Astrocyte (in vitro differentiated cells and primary cell): Measurements from ENCODE around the gene HFE. TPM values are rescaled to one million over a fixed set of nuclear protein-coding genes. Genes with fewer than 3 reads are reported as not detected.
A peak's percentile ranks its signal among the peaks of the same experiment; 100 is the strongest.

Experiments
- DNase-seq: peaks from one replicate; pipeline ENCODE4 v3.0.0-alpha.2; 2010; ENCODE audit warnings: low read depth
- FAIRE-seq: peaks from 2 replicates; lab custom pipeline; 2011; peaks lifted over from hg19 to GRCh38; lab: Jason Lieb, UNC
- H2AFZ ChIP-seq: 2 replicates; pipeline ENCODE4 v1.6.0; 2012; ENCODE audit warnings: low read depth, low read length, inconsistent platforms
- H3K27ac ChIP-seq: 2 replicates; pipeline ENCODE4 v1.5.1; 2011; ENCODE audit warnings: low read depth, low read length, inconsistent platforms
- H3K27me3 ChIP-seq: 2 replicates; pipeline ENCODE4 v1.6.0; 2011; ENCODE audit warnings: low read length, inconsistent platforms; ENCODE audit not compliant: insufficient read depth
- H3K36me3 ChIP-seq: 2 replicates; pipeline ENCODE4 v1.5.1; 2011; ENCODE audit warnings: low read length, inconsistent platforms; ENCODE audit not compliant: insufficient read depth
- H3K4me1 ChIP-seq: 2 replicates; pipeline ENCODE4 v1.5.1; 2011; ENCODE audit warnings: low read length, inconsistent platforms; ENCODE audit not compliant: insufficient read depth
- H3K4me2 ChIP-seq: 2 replicates; pipeline ENCODE4 v1.6.0; 2012; ENCODE audit warnings: low read length, inconsistent platforms
- H3K4me3 ChIP-seq: 2 replicates; pipeline ENCODE4 v1.5.1; 2011; ENCODE audit warnings: low read depth, mild to moderate bottlenecking, low read length, inconsistent platforms; ENCODE audit not compliant: insufficient read depth
- H3K79me2 ChIP-seq: 2 replicates; pipeline ENCODE4 v1.6.0; 2012; ENCODE audit warnings: mild to moderate bottlenecking, low read length, inconsistent platforms; ENCODE audit not compliant: insufficient read depth
- H3K9ac ChIP-seq: 2 replicates; pipeline ENCODE4 v1.6.0; 2012; ENCODE audit warnings: mild to moderate bottlenecking, low read length, inconsistent platforms
- H3K9me3 ChIP-seq: 2 replicates; pipeline ENCODE4 v1.5.1; 2012; ENCODE audit warnings: low read depth, mild to moderate bottlenecking, low read length, inconsistent platforms; ENCODE audit not compliant: insufficient read depth
- H4K20me1 ChIP-seq: 2 replicates; pipeline ENCODE4 v1.6.0; 2012; ENCODE audit warnings: low read length, inconsistent platforms; ENCODE audit not compliant: insufficient read depth
- H3K27ac Mint-ChIP-seq: one replicate; pipeline ENCODE4 v1.8.0; 2021; ENCODE audit warnings: mild to moderate bottlenecking, mixed read lengths; ENCODE audit not compliant: unreplicated experiment
- H3K27me3 Mint-ChIP-seq: one replicate; pipeline ENCODE4 v1.8.0; 2021; ENCODE audit warnings: low read depth, mixed read lengths; ENCODE audit not compliant: unreplicated experiment
- H3K36me3 Mint-ChIP-seq: one replicate; pipeline ENCODE4 v1.8.0; 2021; ENCODE audit warnings: low read depth, mixed read lengths; ENCODE audit not compliant: unreplicated experiment
- H3K4me1 Mint-ChIP-seq: one replicate; pipeline ENCODE4 v1.8.0; 2021; ENCODE audit warnings: low read depth, mixed read lengths; ENCODE audit not compliant: unreplicated experiment
- H3K4me3 Mint-ChIP-seq: one replicate; pipeline ENCODE4 v1.8.0; 2021; ENCODE audit warnings: mild to moderate bottlenecking, moderate library complexity, mixed read lengths; ENCODE audit not compliant: unreplicated experiment
- H3K9me3 Mint-ChIP-seq: one replicate; pipeline ENCODE4 v1.8.0; 2021; ENCODE audit warnings: mild to moderate bottlenecking, mixed read lengths; ENCODE audit not compliant: unreplicated experiment
- EZH2 ChIP-seq: IDR thresholded peaks from 2 replicates; pipeline ENCODE4 v1.6.1; 2012; ENCODE audit warnings: mild to moderate bottlenecking, low read length, inconsistent platforms; ENCODE audit not compliant: insufficient read depth
- total RNA-seq: library from RNA; stranded (reverse); gene quantifications from 2 replicates; pipeline ENCODE4 v1.2.1, GENCODE V29; 2021
- TF ChIP-seq, protein P1 (sequence below): IDR thresholded peaks from 2 replicates; pipeline ENCODE4 v1.5.1; 2011; ENCODE audit warnings: low read depth, mild to moderate bottlenecking, inconsistent platforms, low read length, moderate library complexity; ENCODE audit not compliant: insufficient read depth

Gene HFE
- total RNA-seq, 1 donor from 2014 or later: 5.7 TPM

- no peak for TF ChIP-seq EZH2
- TF ChIP-seq, protein P1, sequence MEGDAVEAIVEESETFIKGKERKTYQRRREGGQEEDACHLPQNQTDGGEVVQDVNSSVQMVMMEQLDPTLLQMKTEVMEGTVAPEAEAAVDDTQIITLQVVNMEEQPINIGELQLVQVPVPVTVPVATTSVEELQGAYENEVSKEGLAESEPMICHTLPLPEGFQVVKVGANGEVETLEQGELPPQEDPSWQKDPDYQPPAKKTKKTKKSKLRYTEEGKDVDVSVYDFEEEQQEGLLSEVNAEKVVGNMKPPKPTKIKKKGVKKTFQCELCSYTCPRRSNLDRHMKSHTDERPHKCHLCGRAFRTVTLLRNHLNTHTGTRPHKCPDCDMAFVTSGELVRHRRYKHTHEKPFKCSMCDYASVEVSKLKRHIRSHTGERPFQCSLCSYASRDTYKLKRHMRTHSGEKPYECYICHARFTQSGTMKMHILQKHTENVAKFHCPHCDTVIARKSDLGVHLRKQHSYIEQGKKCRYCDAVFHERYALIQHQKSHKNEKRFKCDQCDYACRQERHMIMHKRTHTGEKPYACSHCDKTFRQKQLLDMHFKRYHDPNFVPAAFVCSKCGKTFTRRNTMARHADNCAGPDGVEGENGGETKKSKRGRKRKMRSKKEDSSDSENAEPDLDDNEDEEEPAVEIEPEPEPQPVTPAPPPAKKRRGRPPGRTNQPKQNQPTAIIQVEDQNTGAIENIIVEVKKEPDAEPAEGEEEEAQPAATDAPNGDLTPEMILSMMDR: no peak
- H3K9ac ChIP-seq: peak overlapping the region; percentile 78
- FAIRE-seq: peak; percentile 80
- H3K36me3 ChIP-seq: no peaks in the 10 kb centered on the region
- peak; percentile 70 for DNase-seq
- peaks cover 4% of the 10 kb centered on the region for H3K36me3 Mint-ChIP-seq
- H3K4me1 ChIP-seq: peaks cover 13% of the 10 kb centered on the region
- peak overlapping the region; percentile 87 for H3K27ac ChIP-seq
- H3K4me3 ChIP-seq: peak overlapping the region; percentile 67
- peak overlapping the region; percentile 28 for H2AFZ ChIP-seq
- peak overlapping the region; percentile 85 for H3K4me3 Mint-ChIP-seq
- no peaks in the 10 kb centered on the region for H3K27me3 ChIP-seq
- H3K9me3 ChIP-seq: no peaks in the 10 kb centered on the region
- no peaks in the 10 kb centered on the region for H3K27me3 Mint-ChIP-seq
- H3K4me1 Mint-ChIP-seq: peaks cover 24% of the 10 kb centered on the region
- peak overlapping the region; percentile 93 for H3K27ac Mint-ChIP-seq
- H4K20me1 ChIP-seq: no peaks in the 10 kb centered on the region
- peaks cover 7% of the 10 kb centered on the region for H3K9me3 Mint-ChIP-seq
- no peaks in the 10 kb centered on the region for H3K79me2 ChIP-seq
- peak overlapping the region; percentile 90 for H3K4me2 ChIP-seq
These were observed 16.0 kb downstream of the HFE start for GRCh38 chr6:26103141-26103769.

GRCh38 chr6:26103770-26104456 lies 16.7 kb downstream of the HFE start:
- no peaks in the 10 kb centered on the region for H3K27me3 ChIP-seq
- no peaks in the 10 kb centered on the region for H3K27me3 Mint-ChIP-seq
- H3K9ac ChIP-seq: peak overlapping the region; percentile 78
- H3K9me3 Mint-ChIP-seq: peaks cover 7% of the 10 kb centered on the region
- H3K27ac Mint-ChIP-seq: peak overlapping the region; percentile 93
- TF ChIP-seq, protein P1: peak; percentile 45
- no peak for TF ChIP-seq EZH2
- no peak for FAIRE-seq
- peaks cover 13% of the 10 kb centered on the region for H3K4me1 ChIP-seq
- no peaks in the 10 kb centered on the region for H3K36me3 ChIP-seq
- H3K4me3 ChIP-seq: peak overlapping the region; percentile 67
- peaks cover 4% of the 10 kb centered on the region for H3K36me3 Mint-ChIP-seq
- peak overlapping the region; percentile 87 for H3K27ac ChIP-seq
- H3K4me3 Mint-ChIP-seq: peak overlapping the region; percentile 85
- peaks cover 24% of the 10 kb centered on the region for H3K4me1 Mint-ChIP-seq
- H3K4me2 ChIP-seq: peak overlapping the region; percentile 90
- no peaks in the 10 kb centered on the region for H3K79me2 ChIP-seq
- DNase-seq: peak; percentile 92
- no peaks in the 10 kb centered on the region for H4K20me1 ChIP-seq
- H2AFZ ChIP-seq: peak overlapping the region; percentile 77
- no peaks in the 10 kb centered on the region for H3K9me3 ChIP-seq
